HEK293T (cell line): ENCODE results near the gene USP34.

Experiments used
- CTCF ChIA-PET: fragments of 350-600 bp; formaldehyde crosslinking; extraction: SDS; loops from one replicate; lab custom pipeline; 2021; ENCODE audit warnings: antibody characterized with exemption, inconsistent platforms; lab: Yijun Ruan, JAX
- POLR2A ChIA-PET: fragments of 350-600 bp; formaldehyde crosslinking; extraction: SDS; loops from one replicate; lab custom pipeline; 2020; ENCODE audit warnings: antibody characterized with exemption, inconsistent platforms; lab: Yijun Ruan, JAX
- DNase-seq: peaks from one replicate; pipeline ENCODE4 v3.0.0; 2012; ENCODE audit warnings: mixed read lengths; ENCODE audit errors: extremely low spot score
- ARNT ChIP-seq: fragments of 450-650 bp; IDR thresholded peaks from 2 replicates; pipeline ENCODE4 v1.6.1; 2017; ENCODE audit warnings: mild to moderate bottlenecking
- BHLHE40 ChIP-seq: fragments of 450-650 bp; IDR thresholded peaks from 2 replicates; pipeline ENCODE4 v1.6.1; 2016; ENCODE audit warnings: mild to moderate bottlenecking, moderate library complexity, borderline replicate concordance
- CTBP1 ChIP-seq: fragments of 450-650 bp; IDR thresholded peaks from 2 replicates; pipeline ENCODE4 v1.6.1; 2016; ENCODE audit warnings: borderline replicate concordance
- ELF4 ChIP-seq: fragments of 450-650 bp; IDR thresholded peaks from 2 replicates; pipeline ENCODE4 v1.6.1; 2017; ENCODE audit warnings: antibody characterized with exemption
- FOXA1 ChIP-seq: fragments of 450-650 bp; IDR thresholded peaks from 2 replicates; pipeline ENCODE4 v1.6.1; 2016; ENCODE audit warnings: mild to moderate bottlenecking
- FOXK2 ChIP-seq: fragments of 450-650 bp; IDR thresholded peaks from 2 replicates; pipeline ENCODE4 v1.6.1; 2016; ENCODE audit warnings: mild to moderate bottlenecking
- FOXM1 ChIP-seq: fragments of 450-650 bp; IDR thresholded peaks from 2 replicates; pipeline ENCODE4 v1.6.1; 2017; ENCODE audit warnings: mild to moderate bottlenecking, borderline replicate concordance
- HDGF ChIP-seq: fragments of 450-650 bp; IDR thresholded peaks from 2 replicates; pipeline ENCODE4 v1.6.1; 2017; ENCODE audit warnings: antibody characterized with exemption, borderline replicate concordance
- L3MBTL2 ChIP-seq: fragments of 450-650 bp; conservative IDR thresholded peaks from 2 replicates; pipeline ENCODE4 v1.6.1; 2016; ENCODE audit warnings: mild to moderate bottlenecking
- LEF1 ChIP-seq: fragments of 450-650 bp; IDR thresholded peaks from 2 replicates; pipeline ENCODE4 v1.6.1; 2017; ENCODE audit warnings: mild to moderate bottlenecking, borderline replicate concordance
- NFRKB ChIP-seq: fragments of 450-650 bp; IDR thresholded peaks from 2 replicates; pipeline ENCODE4 v1.6.1; 2016; ENCODE audit warnings: mild to moderate bottlenecking, moderate library complexity
- PKNOX1 ChIP-seq: fragments of 450-650 bp; IDR thresholded peaks from 2 replicates; pipeline ENCODE4 v1.6.1; 2016
- SP1 ChIP-seq: fragments of 450-650 bp; IDR thresholded peaks from 2 replicates; pipeline ENCODE4 v1.6.1; 2017
- SUZ12 ChIP-seq: fragments of 450-650 bp; IDR thresholded peaks from 2 replicates; pipeline ENCODE4 v1.6.1; 2016; ENCODE audit warnings: mild to moderate bottlenecking
- TARDBP ChIP-seq: fragments of 450-650 bp; IDR thresholded peaks from 2 replicates; pipeline ENCODE4 v1.6.1; 2016
- ZNF384 ChIP-seq: fragments of 450-650 bp; IDR thresholded peaks from 2 replicates; pipeline ENCODE4 v1.6.1; 2016

The USP34 gene

GRCh38 chr2:61184263-61184662 is 286.6 kb downstream of the USP34 start:
- no peak for DNase-seq
- POLR2A ChIA-PET: no interaction called here
- no peak for TF ChIP-seq TARDBP
- TF ChIP-seq HDGF: no peak
- TF ChIP-seq LEF1: no peak
- TF ChIP-seq ARNT: no peak
- TF ChIP-seq L3MBTL2: no peak
- no peak for TF ChIP-seq FOXK2
- TF ChIP-seq NFRKB: no peak
- TF ChIP-seq FOXM1: no peak
- no peak for TF ChIP-seq FOXA1
- TF ChIP-seq CTBP1: no peak
- TF ChIP-seq SUZ12: no peak
- no peak for TF ChIP-seq ELF4
- TF ChIP-seq BHLHE40: no peak
- no peak for TF ChIP-seq PKNOX1
- no peak for TF ChIP-seq ZNF384
- no peak for TF ChIP-seq SP1
- CTCF ChIA-PET: no interaction called here

GRCh38 chr2:61183795-61184194 is 287.1 kb downstream of the USP34 start:
- TF ChIP-seq SUZ12: no peak
- no peak for TF ChIP-seq FOXM1
- TF ChIP-seq ELF4: no peak
- TF ChIP-seq LEF1: no peak
- TF ChIP-seq TARDBP: no peak
- TF ChIP-seq PKNOX1: no peak
- no peak for TF ChIP-seq CTBP1
- no peak for TF ChIP-seq ZNF384
- TF ChIP-seq FOXA1: no peak
- no peak for TF ChIP-seq SP1
- no peak for TF ChIP-seq NFRKB
- TF ChIP-seq L3MBTL2: no peak
- TF ChIP-seq BHLHE40: no peak
- CTCF ChIA-PET: no interaction called here
- no peak for DNase-seq
- POLR2A ChIA-PET: no interaction called here

GRCh38 chr2:61182059-61182383 is 288.9 kb downstream of the USP34 start:
- ChIA-PET CTCF (no interaction called here), POLR2A (no interaction called here)
- no peak for TF ChIP-seq PKNOX1
- TF ChIP-seq ARNT: no peak
- TF ChIP-seq NFRKB: no peak
- TF ChIP-seq ELF4: no peak
- no peak for TF ChIP-seq TARDBP
- TF ChIP-seq FOXM1: no peak
- TF ChIP-seq LEF1: no peak
- TF ChIP-seq HDGF: no peak
- no peak for TF ChIP-seq L3MBTL2
- no peak for TF ChIP-seq SP1
- no peak for TF ChIP-seq CTBP1
- TF ChIP-seq FOXK2: no peak
- no peak for TF ChIP-seq ZNF384
- TF ChIP-seq BHLHE40: no peak
- no peak for TF ChIP-seq FOXA1
- TF ChIP-seq SUZ12: no peak
- DNase-seq: no peak

GRCh38 chr2:61181382-61182058 is 289.4 kb downstream of the USP34 start:
- ChIA-PET CTCF (no interaction called here), POLR2A (no interaction called here)
- TF ChIP-seq BHLHE40 (no peak), NFRKB (no peak), FOXM1 (no peak), SUZ12 (no peak), LEF1 (no peak), FOXK2 (no peak), SP1 (no peak), PKNOX1 (no peak), TARDBP (no peak), ELF4 (no peak), FOXA1 (no peak), CTBP1 (no peak)
- DNase-seq: no peak

- ChIA-PET CTCF (no interaction called here), POLR2A (interaction anchor here (2.1 kb wide), 1 partner anchor 8 kb away, joined by 7 read pairs; no protein-coding TSS in a partner anchor)
- DNase-seq: no peak
- TF ChIP-seq SP1 (no peak), HDGF (no peak), LEF1 (no peak), L3MBTL2 (no peak), BHLHE40 (no peak), FOXA1 (no peak), FOXM1 (no peak), PKNOX1 (no peak), ARNT (no peak), ZNF384 (no peak), TARDBP (no peak), CTBP1 (no peak), NFRKB (no peak)
Measured at GRCh38 chr2:61180686-61181085, 290.2 kb downstream of the USP34 start.
